Kidney epithelial cell (primary cell): Measurements from ENCODE around the gene ERGIC3. TPM values are rescaled to one million over a fixed set of nuclear protein-coding genes. Genes with fewer than 3 reads are reported as not detected.

ENCODE experiments used
- DNase-seq: peaks from one replicate; pipeline ENCODE4 v3.0.0-alpha.2; 2010; ENCODE audit warnings: low read depth
- H3K27me3 ChIP-seq: 2 replicates; pipeline ENCODE4 v1.6.0; 2011; ENCODE audit warnings: low read length; ENCODE audit not compliant: control insufficient read depth, insufficient read depth
- H3K36me3 ChIP-seq: 2 replicates; pipeline ENCODE4 v1.5.1; 2011; ENCODE audit warnings: low read length; ENCODE audit not compliant: control insufficient read depth, insufficient read depth
- H3K4me3 ChIP-seq: 2 replicates; pipeline ENCODE4 v1.5.1; 2011; ENCODE audit warnings: low read depth, mild to moderate bottlenecking, control low read depth, low read length
- total RNA-seq: library from RNA; depleted of rRNA; stranded (reverse); fragments of >200 nt; gene quantifications from 2 replicates; pipeline ENCODE4 v1.2.3, GENCODE V29; 2015
- TF ChIP-seq, protein P1 (sequence below): IDR thresholded peaks from 2 replicates; pipeline ENCODE4 v1.5.1; 2011; ENCODE audit warnings: mild to moderate bottlenecking, moderate library complexity, low read length, control low read depth, inconsistent platforms; ENCODE audit not compliant: insufficient read depth, poor library complexity, severe bottlenecking

ERGIC3 gene
- total RNA-seq, 1 donor from 2014 or later: 215 TPM

DNA sequence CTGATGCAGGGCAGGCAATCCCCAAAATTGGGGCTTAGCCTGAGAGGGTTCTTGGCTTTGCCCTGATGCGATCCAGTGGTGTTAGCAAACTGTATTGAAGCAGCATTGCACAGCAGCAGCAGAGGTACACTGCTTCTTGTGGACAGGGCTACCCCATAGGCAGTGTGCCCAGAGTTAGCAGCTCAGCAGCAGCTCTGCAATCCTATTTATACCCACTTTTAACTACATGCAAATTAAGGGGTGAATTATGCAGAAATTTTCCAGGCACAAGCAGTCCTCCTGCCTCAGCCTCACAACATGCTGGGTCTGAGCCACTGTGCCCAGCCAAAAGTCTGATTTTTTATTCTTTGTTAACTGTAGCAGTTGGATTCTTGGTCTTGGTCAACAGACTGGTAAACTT lies 16.2 kb upstream of the ERGIC3 start:
- no peak for DNase-seq
- Histone ChIP-seq H3K27me3 (no peaks in the 10 kb centered on the region), H3K4me3 (no peak overlapping the region), H3K36me3 (no peaks in the 10 kb centered on the region)
- TF ChIP-seq, protein P1, sequence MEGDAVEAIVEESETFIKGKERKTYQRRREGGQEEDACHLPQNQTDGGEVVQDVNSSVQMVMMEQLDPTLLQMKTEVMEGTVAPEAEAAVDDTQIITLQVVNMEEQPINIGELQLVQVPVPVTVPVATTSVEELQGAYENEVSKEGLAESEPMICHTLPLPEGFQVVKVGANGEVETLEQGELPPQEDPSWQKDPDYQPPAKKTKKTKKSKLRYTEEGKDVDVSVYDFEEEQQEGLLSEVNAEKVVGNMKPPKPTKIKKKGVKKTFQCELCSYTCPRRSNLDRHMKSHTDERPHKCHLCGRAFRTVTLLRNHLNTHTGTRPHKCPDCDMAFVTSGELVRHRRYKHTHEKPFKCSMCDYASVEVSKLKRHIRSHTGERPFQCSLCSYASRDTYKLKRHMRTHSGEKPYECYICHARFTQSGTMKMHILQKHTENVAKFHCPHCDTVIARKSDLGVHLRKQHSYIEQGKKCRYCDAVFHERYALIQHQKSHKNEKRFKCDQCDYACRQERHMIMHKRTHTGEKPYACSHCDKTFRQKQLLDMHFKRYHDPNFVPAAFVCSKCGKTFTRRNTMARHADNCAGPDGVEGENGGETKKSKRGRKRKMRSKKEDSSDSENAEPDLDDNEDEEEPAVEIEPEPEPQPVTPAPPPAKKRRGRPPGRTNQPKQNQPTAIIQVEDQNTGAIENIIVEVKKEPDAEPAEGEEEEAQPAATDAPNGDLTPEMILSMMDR: no peak

DNA sequence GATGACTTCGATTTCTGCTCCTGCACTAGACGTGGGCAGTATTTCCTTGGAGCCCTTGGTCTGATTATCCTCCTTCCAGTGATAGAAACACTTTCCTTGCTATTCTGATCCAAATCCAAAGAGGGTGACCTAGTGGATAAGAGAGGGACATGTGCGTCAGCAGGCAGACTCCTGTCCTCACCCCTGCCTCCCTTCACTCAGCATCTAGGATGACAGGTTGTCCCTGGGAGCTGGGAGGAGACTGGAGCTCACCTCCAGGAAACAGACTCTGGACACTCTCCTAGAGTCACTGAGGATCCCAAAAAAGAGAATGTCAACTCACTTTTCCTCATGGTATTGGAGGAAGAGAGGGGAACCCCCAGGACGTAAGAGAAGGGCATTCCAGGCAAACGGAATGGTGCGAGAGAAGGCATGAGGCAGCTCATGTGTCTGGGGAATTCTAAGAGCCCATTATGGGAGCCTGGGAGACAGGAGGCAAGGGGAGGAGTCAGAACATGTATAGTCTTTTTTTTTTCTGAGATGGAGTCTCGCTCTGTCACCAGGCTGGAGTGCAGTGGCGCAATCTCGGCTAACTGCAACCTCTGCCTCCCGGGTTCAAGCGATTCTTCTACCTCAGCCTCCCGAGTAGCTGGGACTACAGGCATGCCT lies 14.6 kb upstream of the ERGIC3 start:
- H3K4me3 ChIP-seq: no peak overlapping the region
- DNase-seq: no peak
- TF ChIP-seq, protein P1: no peak

DNA sequence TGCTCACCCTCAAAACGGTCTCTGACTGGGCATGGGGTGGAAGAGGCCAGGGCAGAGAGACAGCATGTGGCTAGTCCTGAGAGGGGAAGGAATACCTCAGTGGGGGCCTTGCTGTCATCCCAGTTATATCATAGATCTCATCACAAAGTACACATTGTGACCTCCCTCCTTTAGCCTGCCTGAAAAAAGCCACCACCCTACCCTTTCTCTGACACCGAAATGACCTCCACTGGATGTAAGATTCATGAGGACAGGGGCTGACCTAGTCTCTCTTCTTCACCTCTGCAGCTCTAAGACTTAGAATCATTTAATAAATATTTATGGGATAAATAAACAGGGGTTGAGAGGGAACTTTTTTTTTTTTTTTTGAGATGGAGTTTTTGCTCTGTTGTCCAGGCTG lies 12.3 kb upstream of the ERGIC3 start, which contains the start of gene C20orf173:
TSS of gene C20orf173 (minus strand) at position 101 of the 400 bp plus-strand sequence. CDS start 279 bp downstream, outside the sequence.
- no peaks in the 10 kb centered on the region for H3K36me3 ChIP-seq
- no peaks in the 10 kb centered on the region for H3K27me3 ChIP-seq
- DNase-seq: no peak
- H3K4me3 ChIP-seq: no peak within 1 kb of the TSS
- TF ChIP-seq, protein P1: no peak

More for the DNA sequence above, 14.6 kb upstream of the ERGIC3 start:
- Histone ChIP-seq H3K27me3 (no peaks in the 10 kb centered on the region), H3K36me3 (no peaks in the 10 kb centered on the region)

DNA sequence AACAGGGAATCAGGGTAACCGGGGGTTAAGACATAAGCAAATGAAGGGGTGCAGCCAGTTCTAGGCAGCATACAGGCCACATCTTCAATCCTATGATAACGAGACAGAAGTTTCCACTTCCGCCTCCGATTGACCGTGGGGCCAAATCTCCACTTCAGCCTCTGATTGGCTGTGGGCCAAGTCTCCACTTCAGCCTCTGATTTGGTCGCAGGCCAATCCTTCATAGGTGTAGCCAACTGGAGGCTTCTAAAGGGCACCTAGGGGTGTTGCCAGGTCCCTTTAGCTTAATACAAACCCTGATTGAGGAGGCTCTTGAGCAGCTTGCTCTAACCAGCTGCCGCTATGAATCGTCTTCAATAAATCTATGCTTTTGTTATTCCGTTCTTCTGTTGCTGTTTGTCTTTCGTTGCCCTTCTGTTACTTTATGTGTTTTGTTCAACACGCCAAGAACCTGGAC lies 2.1 kb upstream of the ERGIC3 start:
- TF ChIP-seq, protein P1: no peak
- Histone ChIP-seq H3K36me3 (peaks cover 3% of the 10 kb centered on the region), H3K27me3 (no peaks in the 10 kb centered on the region), H3K4me3 (no peak overlapping the region)
- DNase-seq: no peak

DNA sequence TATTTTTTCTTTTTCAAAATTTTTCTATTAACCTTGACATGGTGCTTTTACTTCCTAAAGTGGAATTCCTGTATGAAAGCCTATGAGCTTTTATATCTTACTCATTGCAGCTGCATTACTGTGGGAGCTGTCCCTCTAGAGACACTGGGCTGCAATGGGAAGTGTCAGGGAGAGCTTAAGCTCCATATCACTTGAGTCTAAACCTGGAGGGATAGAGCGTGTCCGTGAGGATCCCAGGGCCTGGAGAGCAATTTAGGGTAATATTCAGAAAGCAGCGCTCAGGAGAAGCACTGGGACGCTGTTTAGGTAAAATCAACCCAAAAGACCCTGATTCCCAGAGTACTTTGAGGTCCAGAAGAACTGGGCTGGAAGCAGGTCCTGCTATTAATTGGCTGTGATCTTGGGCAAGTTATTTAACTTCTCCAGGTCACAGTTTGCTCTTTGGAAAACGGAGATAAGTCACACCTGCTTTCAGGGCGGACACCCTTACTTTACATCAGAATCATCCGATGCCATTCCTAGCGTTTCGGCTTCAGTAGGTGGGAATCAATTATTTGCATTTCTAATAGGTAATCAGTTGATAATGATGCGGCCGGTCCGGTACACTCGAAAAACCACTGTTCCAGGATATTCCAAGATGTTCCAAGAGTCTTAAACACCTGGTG lies 628 bp upstream of the ERGIC3 start:
- Histone ChIP-seq H3K27me3 (no peaks in the 10 kb centered on the region), H3K4me3 (peak overlapping the region; percentile 80), H3K36me3 (peaks cover 3% of the 10 kb centered on the region)
- TF ChIP-seq, protein P1: no peak
- no peak for DNase-seq

DNA sequence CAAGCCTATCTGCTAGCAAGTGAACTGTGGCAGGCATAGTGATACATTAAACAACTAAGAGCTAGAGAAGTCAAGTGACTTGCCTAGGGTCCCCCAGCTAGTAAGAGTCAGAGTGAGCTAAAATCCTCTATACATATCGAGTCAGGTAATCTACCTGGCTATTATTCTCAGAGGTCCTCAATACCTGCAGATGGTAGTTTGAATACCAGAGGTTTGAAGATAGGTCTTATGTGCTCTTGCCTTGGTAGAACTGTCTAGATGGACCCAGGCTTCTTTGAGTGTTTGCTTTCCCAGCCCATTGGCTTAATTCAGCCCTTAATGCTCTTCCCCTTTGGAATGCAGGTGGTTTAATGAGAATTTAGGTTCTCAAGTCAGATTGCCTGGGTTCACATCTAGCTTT lies 1.1 kb downstream of the ERGIC3 start:
- TF ChIP-seq, protein P1: no peak
- no peak for DNase-seq
- H3K27me3 ChIP-seq: no peaks in the 10 kb centered on the region
- no peak overlapping the region for H3K4me3 ChIP-seq
- H3K36me3 ChIP-seq: peaks cover 3% of the 10 kb centered on the region
